Fibroblast of lung (primary cell): ENCODE results near the gene ABCC10.

Experiments
- CTCF ChIP-seq, 2 donors: IDR thresholded peaks in 1 of 2; conservative IDR thresholded peaks in 1 of 2; 1 replicate in 1 of 2; 2 replicates in 1 of 2; pipeline ENCODE4 v1.5.1; 2011 to 2012; ENCODE audit warnings: low read length in 2 of 2, control low read depth in 1 of 2, inconsistent platforms in 1 of 2, low read depth in 1 of 2, mild to moderate bottlenecking in 1 of 2
- EZH2 ChIP-seq: IDR thresholded peaks from 2 replicates; pipeline ENCODE4 v1.5.1; 2012; ENCODE audit warnings: low read length, control low read depth, mild to moderate bottlenecking; ENCODE audit errors: missing control alignments

DNA sequence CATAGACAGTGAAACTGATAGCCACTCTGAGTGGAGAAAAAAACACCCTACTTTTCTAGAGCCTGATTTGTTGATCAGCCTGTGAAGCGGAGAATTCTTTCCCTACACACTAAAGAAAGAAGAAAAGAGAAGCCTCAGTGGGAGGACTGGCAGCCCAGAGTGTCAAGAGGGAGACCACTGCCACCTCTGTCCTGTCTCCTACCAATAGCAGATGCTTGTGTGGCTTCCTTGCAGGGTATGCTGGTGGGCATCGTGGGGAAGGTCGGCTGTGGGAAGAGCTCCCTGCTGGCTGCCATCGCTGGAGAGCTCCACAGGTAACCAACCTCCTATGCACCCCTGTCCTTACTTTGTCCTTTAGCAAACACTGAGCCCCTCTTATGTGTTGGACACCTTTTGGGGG, 10.4 kb downstream of the ABCC10 start:
- TF ChIP-seq EZH2, result no peak
- TF ChIP-seq CTCF (conservative IDR thresholded peaks at IDR 0.05 in 1 of 2, IDR thresholded peaks at IDR 0.05 in 1 of 2; ENCODE audit: low read depth in 1 of 2, low read length in 2 of 2), result no peak
